Spleen (tissue), 11 donors: ENCODE measurements around the gene WIPF2. TPM values are rescaled to one million over a fixed set of nuclear protein-coding genes. Genes with fewer than 3 reads are reported as not detected.

ENCODE experiments used
- DNase-seq: peaks from one replicate; pipeline ENCODE4 v3.0.0-alpha.2; 2020
- H3K27ac ChIP-seq, 8 donors: fragments of 200-600 bp; sonication (generic) in 7 of 8; 1 replicate in 4 of 8; 2 replicates in 4 of 8; pipeline versions ENCODE4 v1.5.0 to v1.8.0; 2016 to 2021; ENCODE audit warnings: inconsistent platforms in 4 of 8, mild to moderate bottlenecking in 4 of 8, moderate library complexity in 1 of 8
- H3K27me3 ChIP-seq, 7 donors: fragments of 200-600 bp; sonication (generic) in 6 of 7; replicated peaks in 1 of 7; 1 replicate in 4 of 7; 2 replicates in 3 of 7; pipeline versions ENCODE4 v1.5.0 to v1.8.0; 2016 to 2021; ENCODE audit warnings: inconsistent platforms in 3 of 7, mild to moderate bottlenecking in 1 of 7
- H3K36me3 ChIP-seq, 6 donors: fragments of 200-600 bp; sonication (generic) in 5 of 6; 1 replicate in 4 of 6; 2 replicates in 2 of 6; pipeline versions ENCODE4 v1.5.0 to v1.8.0; 2016 to 2021; ENCODE audit warnings: inconsistent platforms in 2 of 6
- H3K4me1 ChIP-seq, 6 donors: fragments of 200-600 bp; sonication (generic) in 5 of 6; 1 replicate in 3 of 6; 2 replicates in 3 of 6; pipeline versions ENCODE4 v1.5.0 to v1.8.0; 2016 to 2021; ENCODE audit warnings: inconsistent platforms in 3 of 6
- H3K4me3 ChIP-seq, 8 donors: fragments of 200-600 bp; sonication (generic) in 7 of 8; 1 replicate in 4 of 8; 2 replicates in 4 of 8; pipeline versions ENCODE4 v1.5.0 to v1.8.0; 2016 to 2021; ENCODE audit warnings: inconsistent platforms in 4 of 8, mild to moderate bottlenecking in 4 of 8, moderate library complexity in 2 of 8
- H3K9me3 ChIP-seq, 8 donors: fragments of 200-600 bp; sonication (generic) in 7 of 8; 1 replicate in 4 of 8; 2 replicates in 4 of 8; pipeline versions ENCODE4 v1.5.0 to v1.8.0; 2016 to 2021; ENCODE audit warnings: inconsistent platforms in 4 of 8
- CTCF ChIP-seq, 11 experiments: fragments of 200-600 bp in 7 of 11; fragments of 450-650 bp in 4 of 11; sonication (generic) in 4 of 11; IDR thresholded peaks in 8 of 11; conservative IDR thresholded peaks in 3 of 11; 1 replicate in 7 of 11; 2 replicates in 4 of 11; pipeline versions ENCODE4 v1.4.0 to v1.8.0; 2016 to 2021; ENCODE audit warnings: antibody characterized with exemption in 11 of 11, inconsistent platforms in 4 of 11, mild to moderate bottlenecking in 1 of 11
- POLR2A ChIP-seq, 3 donors: fragments of 450-650 bp; IDR thresholded peaks; one replicate each; pipeline ENCODE4 v1.5.1; 2017; ENCODE audit warnings: antibody characterized with exemption in 3 of 3, mild to moderate bottlenecking in 1 of 3
- POLR2AphosphoS5 ChIP-seq, 3 donors: sonication (generic); formaldehyde crosslinking; IDR thresholded peaks; one replicate each; pipeline ENCODE4 v1.5.1; 2017; ENCODE audit warnings: antibody characterized with exemption in 3 of 3
- WGBS, 5 donors: extraction: QIAGEN DNeasy Blood & Tissue Kit in 3 of 5; methylation state at CpG; one replicate each; pipeline versions ENCODE4 v1.1.5 to v1.1.7; 2013 to 2018; 5-methylcytosine and 5-hydroxymethylcytosine counted together
- intact Hi-C: fragments of 100-400 bp; cut with DNase I; formaldehyde crosslinking; loops from one replicate; pipeline ENCODE4 v1.15.0; 2023; ENCODE audit warnings: low total_unique reads
- polyA plus RNA-seq, 3 donors: library from polyadenylated mRNA; stranded (reverse); fragments of 200-250 nt; gene quantifications; one replicate each; pipeline ENCODE4 v1.2.1, GENCODE V29; 2013
- total RNA-seq, 7 donors: library from RNA; depleted of rRNA in 3 of 7; stranded (reverse); fragments of >200 nt in 3 of 7; fragmentation: NEBNext Ultra II Directional in 4 of 7; extraction: Animal tissue kit (Norgen Biotek cat#: 25700) in 4 of 7; gene quantifications; one replicate each; pipeline versions ENCODE4 v1.1.0 to v1.2.1, GENCODE V29; 2016 to 2021
- donor health status: healthy with polysubstance abuse.
- donor health status: DM: no; HTN: no; CAD: no; lungs with moderate emphysema.
- donor health status: DM: no; HTN: no; CAD: no.
- donor health status: Bipolar disorder and iron deficiency.
- donor health status: healthy.
- donor health status: DM: no; HTN: no; CAD: no.
- donor health status: DM: yes; HTN: yes; CAD: no.

WIPF2 gene
- total and polyA plus RNA-seq, 10 donors: 3.7 to 43.2 (median 20.1) TPM

- no peak for DNase-seq
- H3K4me1 ChIP-seq: peaks cover 0 to 9% (median 2%) of the 10 kb centered on the region in 6 donors
- no peaks in the 10 kb centered on the region for H3K9me3 ChIP-seq
- H3K27me3 ChIP-seq: no peaks in the 10 kb centered on the region
- H3K36me3 ChIP-seq: peaks cover 0 to 100% (median 87%) of the 10 kb centered on the region in 6 donors
- intact Hi-C loops: no loop called here
- WGBS, 5 donors: 91 to 96% (median 94%) methylated on average over 14 to 21 of the region's 21 CpGs
- no peak overlapping the region for H3K4me3 ChIP-seq
- TF ChIP-seq CTCF (IDR thresholded peaks at IDR 0.05 in 8 of 11, conservative IDR thresholded peaks at IDR 0.05 in 3 of 11) (no peak), POLR2AphosphoS5 (IDR thresholded peaks at IDR 0.05) (peak in 1 of 3 donors; percentile 16)
- no peak overlapping the region for H3K27ac ChIP-seq
Observed at GRCh38 chr17:40264458-40265185, 45.5 kb downstream of the WIPF2 start.

GRCh38 chr17:40265337-40265736 is 46.2 kb downstream of the WIPF2 start:
- no peak overlapping the region for H3K27ac ChIP-seq
- DNase-seq: no peak
- 92 to 96% (median 93%) methylated on average over 5 of the region's 5 CpGs for WGBS, 5 donors
- TF ChIP-seq POLR2A (IDR thresholded peaks at IDR 0.05) (no peak), POLR2AphosphoS5 (IDR thresholded peaks at IDR 0.05) (no peak), CTCF (IDR thresholded peaks at IDR 0.05 in 8 of 11, conservative IDR thresholded peaks at IDR 0.05 in 3 of 11) (no peak)
- H3K4me1 ChIP-seq: peaks cover 0 to 9% (median 2%) of the 10 kb centered on the region in 6 donors
- H3K27me3 ChIP-seq: no peaks in the 10 kb centered on the region
- no peaks in the 10 kb centered on the region for H3K9me3 ChIP-seq
- no peak overlapping the region for H3K4me3 ChIP-seq
- intact Hi-C loops: no loop called here
- peaks cover 0 to 100% (median 83%) of the 10 kb centered on the region in 6 donors for H3K36me3 ChIP-seq

GRCh38 chr17:40266882-40267281 is 47.8 kb downstream of the WIPF2 start:
- H3K4me1 ChIP-seq: peaks cover 0 to 9% (median 0%) of the 10 kb centered on the region in 6 donors
- no peak for TF ChIP-seq POLR2A (IDR thresholded peaks at IDR 0.05)
- TF ChIP-seq POLR2AphosphoS5 (IDR thresholded peaks at IDR 0.05): no peak
- TF ChIP-seq CTCF (IDR thresholded peaks at IDR 0.05 in 8 of 11, conservative IDR thresholded peaks at IDR 0.05 in 3 of 11): no peak
- WGBS, 5 donors: 87 to 92% (median 89%) methylated on average over 6 of the region's 6 CpGs
- intact Hi-C loops: no loop called here
- no peaks in the 10 kb centered on the region for H3K27me3 ChIP-seq
- no peaks in the 10 kb centered on the region for H3K9me3 ChIP-seq
- H3K4me3 ChIP-seq: no peak overlapping the region
- peak overlapping the region in 1 of 8 donors; percentile 7 for H3K27ac ChIP-seq
- peaks cover 0 to 100% (median 79%) of the 10 kb centered on the region in 6 donors for H3K36me3 ChIP-seq
- DNase-seq: no peak

- peaks cover 0 to 100% (median 72%) of the 10 kb centered on the region in 6 donors for H3K36me3 ChIP-seq
- intact Hi-C loops: no loop called here
- H3K4me3 ChIP-seq: no peak overlapping the region
- peaks cover 0 to 9% (median 0%) of the 10 kb centered on the region in 6 donors for H3K4me1 ChIP-seq
- H3K9me3 ChIP-seq: no peaks in the 10 kb centered on the region
- no peak for DNase-seq
- WGBS, 5 donors: 64 to 99% (median 97%) methylated on average over 2 of the region's 2 CpGs
- H3K27ac ChIP-seq: no peak overlapping the region
- no peaks in the 10 kb centered on the region for H3K27me3 ChIP-seq
- TF ChIP-seq POLR2AphosphoS5 (IDR thresholded peaks at IDR 0.05) (no peak), CTCF (IDR thresholded peaks at IDR 0.05 in 8 of 11, conservative IDR thresholded peaks at IDR 0.05 in 3 of 11) (no peak), POLR2A (IDR thresholded peaks at IDR 0.05) (no peak)
Observed at GRCh38 chr17:40268141-40268712, 49.1 kb downstream of the WIPF2 start.
